ENCODE data around the gene PPEF2.

The PPEF2 gene

DNA sequence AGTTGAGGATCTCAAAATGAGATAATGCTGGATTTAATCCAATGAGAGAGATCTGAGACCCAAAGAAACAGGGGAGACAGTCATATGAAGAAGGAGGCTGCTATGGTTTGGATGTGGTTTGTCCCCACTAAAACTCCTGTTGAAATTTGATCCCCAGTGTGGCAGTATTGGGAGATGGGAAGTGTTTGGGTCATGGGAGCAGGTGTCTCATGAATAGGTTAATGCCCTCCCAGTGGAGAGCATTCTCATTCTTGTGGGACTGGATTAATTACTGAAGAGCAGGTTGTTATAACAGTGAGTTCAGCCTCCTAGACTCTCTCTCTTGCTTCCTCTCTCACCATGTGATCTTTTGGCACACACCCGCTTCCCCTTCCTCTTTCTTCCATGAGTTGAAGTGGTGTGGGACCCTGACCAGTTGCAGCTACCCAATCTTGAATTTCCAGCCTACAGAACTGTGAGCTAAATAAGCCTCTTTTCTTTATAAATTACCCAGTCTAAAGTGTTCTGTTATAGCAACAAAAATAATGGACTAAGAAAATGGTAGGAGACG lies 70.3 kb downstream of the PPEF2 start:
- no peak for DNase-seq

DNA sequence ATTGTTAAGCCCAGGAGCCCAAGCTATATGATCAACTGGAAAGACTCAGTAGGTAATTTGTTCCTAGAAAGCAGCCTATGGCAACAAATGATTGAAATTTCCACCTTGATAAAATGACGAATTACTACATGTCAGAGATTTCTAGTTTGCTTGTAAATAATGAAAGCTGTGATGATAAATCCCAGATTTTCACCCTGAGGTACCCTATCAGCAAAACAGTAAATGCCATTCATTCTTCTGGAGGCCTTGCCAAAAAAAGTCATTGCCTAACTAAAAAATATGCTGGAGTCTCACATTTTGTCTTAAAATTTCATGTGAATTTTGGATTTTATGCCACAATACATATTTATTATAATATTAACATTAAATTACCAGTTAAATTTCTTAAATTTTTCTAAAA lies 71.3 kb downstream of the PPEF2 start:
- DNase-seq, result no peak

DNA sequence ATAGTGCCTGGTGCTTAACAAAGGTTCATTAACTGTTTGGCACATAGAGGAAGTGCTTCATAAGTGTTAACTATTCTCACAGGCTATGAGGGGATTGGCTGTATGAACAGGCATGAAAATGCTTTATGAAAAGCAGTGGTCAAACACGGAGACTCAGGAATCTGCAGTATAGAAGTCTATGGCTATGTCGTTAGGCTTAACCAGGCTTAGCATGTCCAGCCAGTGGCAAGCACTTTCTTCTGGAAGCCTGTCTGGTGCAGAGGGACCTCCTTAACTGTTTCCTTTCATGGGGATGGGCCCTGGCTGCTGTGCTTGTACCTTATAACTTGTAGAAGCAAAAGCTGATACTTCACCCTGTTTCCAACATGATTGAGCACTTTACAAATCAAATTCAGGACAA lies 78.4 kb downstream of the PPEF2 start:
- DNase-seq, result no peak

DNA sequence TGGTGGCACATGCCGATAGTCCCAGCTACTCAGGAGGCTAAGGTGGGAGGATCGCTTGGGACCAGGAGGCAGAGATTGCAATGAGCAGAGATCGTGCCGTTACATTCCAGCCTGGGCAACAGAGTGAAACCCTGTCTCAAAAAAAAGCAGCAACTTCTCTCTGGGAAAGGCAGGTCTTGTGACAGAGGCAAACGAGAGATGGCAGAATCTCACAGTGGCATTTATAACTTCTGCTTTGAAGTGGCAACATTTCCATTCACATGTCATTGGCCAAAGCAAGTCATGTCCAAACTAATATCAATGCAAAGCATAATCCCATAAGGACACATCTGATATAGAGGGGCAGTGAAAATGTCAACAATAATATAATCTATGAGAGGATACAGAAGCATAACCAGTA lies 79.8 kb downstream of the PPEF2 start:
- DNase-seq, result no peak

DNA sequence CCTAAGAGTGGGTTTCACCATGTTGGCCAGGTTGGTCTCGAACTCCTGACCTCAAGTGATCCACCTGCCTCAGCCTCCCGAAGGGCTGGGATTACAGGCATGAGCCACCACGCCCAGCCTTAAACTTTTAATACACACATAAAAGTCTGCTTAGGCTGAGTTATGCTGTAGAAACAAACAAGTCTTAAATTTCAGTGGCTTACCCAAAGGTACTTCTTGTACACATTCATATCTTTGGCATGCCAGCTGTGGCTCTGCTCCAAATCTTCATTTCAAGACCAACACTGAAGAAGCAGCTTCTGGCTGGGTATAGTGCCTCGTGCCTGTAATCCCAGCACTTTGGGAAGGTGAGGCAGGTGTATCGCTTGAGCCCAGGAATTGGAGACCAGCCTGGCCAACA lies 80.3 kb downstream of the PPEF2 start:
- DNase-seq, result no peak

DNA sequence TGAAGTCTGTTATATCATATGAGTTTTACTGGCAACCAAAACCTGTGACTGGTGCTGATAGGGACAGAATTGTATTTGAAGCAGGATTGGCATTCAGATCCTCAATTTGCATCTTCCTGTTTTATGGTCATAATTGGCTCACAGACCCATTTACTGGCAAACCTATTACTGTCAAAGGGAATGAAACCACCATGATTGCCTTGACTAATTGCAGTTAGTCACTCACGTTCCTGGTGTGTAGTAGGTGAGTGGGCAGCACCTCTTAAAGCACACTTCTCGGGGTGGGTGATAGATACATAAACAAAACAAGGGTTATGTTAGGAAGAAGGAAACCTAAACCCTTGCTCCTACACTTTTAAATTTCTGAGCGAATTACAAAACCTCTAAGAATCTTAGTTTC lies 81.0 kb downstream of the PPEF2 start:
- DNase-seq, result no peak

DNA sequence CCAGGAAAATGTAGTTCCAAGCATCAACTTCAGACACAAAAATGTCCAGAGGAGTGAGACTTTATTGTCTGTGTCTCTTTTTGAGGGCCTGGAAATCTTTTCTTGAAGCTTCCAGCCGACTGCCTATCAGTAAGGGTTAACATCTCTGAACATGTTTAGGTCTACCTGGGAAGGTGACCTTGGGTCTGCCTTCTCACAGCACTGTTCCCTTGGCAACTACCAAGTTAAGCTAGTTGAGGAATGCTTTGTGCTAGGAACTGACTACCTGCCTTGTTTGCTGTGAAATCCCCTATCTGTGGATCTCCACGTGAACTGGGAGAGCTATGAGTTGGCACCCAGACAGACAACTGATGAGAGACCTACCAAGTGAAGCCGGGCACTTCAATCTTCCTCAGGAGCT lies 81.6 kb downstream of the PPEF2 start:
- no peak for DNase-seq

DNA sequence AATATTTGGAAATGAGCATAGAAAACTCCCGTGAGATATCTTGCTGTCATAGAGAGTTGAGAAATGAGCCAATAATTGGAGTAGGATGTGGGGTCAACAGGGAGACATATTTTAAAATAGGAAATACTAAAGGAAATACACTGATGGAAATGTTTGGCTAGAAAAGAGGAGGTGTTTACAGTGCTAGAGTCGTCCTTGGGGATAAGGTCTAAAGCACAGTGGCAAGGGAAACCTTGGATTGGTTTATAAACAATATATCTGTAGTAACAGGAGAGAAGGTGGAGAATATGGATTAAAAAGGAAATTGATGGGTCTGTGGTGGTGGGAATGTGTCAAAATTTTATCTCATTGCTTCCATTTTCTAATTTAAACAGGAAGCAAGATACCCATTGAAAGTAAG lies 82.1 kb downstream of the PPEF2 start:
- no peak for DNase-seq

DNA sequence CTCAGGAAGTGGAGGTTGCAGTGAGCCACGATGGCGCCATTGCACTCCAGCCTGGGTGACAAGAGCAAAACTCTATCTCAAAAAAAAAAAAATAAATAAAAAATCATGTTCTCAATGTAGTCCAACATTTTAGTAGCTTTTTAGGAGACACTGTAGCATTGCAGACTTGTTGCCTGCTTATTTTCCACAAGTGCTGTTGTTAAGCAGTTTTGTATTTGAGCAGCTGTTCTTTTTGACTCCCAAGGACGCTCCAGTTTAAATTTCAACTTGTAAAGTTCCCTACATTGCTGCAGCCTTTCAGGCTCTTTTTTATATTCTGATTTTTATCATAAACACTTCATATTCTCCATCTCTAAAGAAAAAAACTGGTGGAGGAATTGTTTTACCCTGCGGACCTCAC lies 83.1 kb downstream of the PPEF2 start:
- no peak for DNase-seq

DNA sequence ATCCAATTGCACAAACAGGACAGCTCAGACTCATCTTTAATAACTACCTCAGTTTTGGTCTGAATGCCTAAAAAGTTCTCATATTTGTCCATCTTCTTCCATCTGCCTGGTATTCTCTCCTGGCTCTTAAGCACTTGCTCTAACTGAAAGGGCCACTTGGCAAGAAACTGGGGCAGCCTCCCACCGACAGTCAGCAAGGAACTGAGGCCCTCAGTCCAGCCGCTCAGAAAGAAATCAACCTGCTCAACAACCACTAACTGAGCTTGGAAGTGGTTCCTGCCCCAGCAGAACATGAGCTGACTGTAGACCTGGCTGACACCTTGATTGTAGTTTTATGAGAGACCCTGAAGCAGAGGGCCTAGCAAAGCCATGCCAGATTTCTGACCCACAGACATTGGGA lies 84.4 kb downstream of the PPEF2 start:
- no peak for DNase-seq

Measured in activated CD4-positive, alpha-beta T cell treated with anti-CD3 and anti-CD28 coated beads, Interleukin-2, amount 50 U/mL, for 48 hours (primary cell).